Fibroblast of mammary gland (primary cell): Measurements from ENCODE around the gene LGALS13.

Experiments used
- DNase-seq: peaks from one replicate; pipeline ENCODE4 v3.0.0-alpha.2; 2010; ENCODE audit warnings: low read depth
- H3K4me3 ChIP-seq: 2 replicates; pipeline ENCODE4 v1.5.1; 2011; ENCODE audit warnings: low read depth, mild to moderate bottlenecking, low read length, moderate library complexity; ENCODE audit not compliant: control insufficient read depth
- TF ChIP-seq, protein P1 (sequence below): conservative IDR thresholded peaks from 2 replicates; pipeline ENCODE4 v1.5.1; 2011; ENCODE audit warnings: low read depth, low read length, inconsistent platforms; ENCODE audit not compliant: control insufficient read depth, insufficient read depth

Gene LGALS13

DNA sequence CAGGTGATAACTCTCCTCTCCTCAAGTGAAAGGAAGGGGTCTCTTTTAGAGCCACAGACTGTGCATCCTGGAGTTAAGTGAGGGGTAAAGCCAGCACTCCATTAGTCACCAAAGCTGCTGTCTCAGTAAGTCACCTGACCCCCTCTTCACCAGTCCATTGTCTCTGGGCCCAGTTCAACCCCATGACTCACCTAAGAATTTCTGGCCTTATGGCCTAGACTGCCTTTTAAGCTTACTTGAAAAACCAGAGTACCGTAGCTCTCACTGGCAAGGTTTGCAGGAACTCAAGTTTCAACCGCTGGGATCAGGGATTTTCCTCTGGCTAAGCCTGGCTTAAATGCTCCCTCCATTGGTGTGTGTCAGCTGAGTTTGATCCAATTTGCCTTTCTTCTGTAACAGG is 38.9 kb upstream of the LGALS13 start:
- no peak overlapping the region for H3K4me3 ChIP-seq

DNA sequence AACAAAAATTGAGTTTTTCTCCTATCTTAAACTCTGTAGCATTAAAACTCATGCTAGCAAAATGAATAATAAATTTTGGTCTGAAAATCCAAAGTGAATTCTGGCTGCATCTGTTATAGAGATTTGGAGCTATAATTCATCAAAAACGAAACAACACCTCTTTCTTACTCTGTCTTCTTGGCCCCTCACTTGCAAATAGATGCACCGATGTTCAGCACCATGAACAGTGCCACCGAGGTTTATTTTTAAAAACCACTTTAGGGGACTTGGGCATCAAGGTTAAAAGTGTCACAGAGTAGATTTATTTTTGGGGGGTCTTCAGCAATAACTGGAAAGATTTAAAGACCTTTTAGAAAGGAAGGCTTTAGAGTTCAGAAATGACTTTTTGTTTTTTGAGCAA is 36.3 kb upstream of the LGALS13 start:
- TF ChIP-seq, protein P1, sequence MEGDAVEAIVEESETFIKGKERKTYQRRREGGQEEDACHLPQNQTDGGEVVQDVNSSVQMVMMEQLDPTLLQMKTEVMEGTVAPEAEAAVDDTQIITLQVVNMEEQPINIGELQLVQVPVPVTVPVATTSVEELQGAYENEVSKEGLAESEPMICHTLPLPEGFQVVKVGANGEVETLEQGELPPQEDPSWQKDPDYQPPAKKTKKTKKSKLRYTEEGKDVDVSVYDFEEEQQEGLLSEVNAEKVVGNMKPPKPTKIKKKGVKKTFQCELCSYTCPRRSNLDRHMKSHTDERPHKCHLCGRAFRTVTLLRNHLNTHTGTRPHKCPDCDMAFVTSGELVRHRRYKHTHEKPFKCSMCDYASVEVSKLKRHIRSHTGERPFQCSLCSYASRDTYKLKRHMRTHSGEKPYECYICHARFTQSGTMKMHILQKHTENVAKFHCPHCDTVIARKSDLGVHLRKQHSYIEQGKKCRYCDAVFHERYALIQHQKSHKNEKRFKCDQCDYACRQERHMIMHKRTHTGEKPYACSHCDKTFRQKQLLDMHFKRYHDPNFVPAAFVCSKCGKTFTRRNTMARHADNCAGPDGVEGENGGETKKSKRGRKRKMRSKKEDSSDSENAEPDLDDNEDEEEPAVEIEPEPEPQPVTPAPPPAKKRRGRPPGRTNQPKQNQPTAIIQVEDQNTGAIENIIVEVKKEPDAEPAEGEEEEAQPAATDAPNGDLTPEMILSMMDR: no peak
- H3K4me3 ChIP-seq: no peak overlapping the region
- DNase-seq: no peak

More for the DNA sequence above, 38.9 kb upstream of the LGALS13 start:
- TF ChIP-seq, protein P1: no peak
- peak; percentile 62 for DNase-seq

DNA sequence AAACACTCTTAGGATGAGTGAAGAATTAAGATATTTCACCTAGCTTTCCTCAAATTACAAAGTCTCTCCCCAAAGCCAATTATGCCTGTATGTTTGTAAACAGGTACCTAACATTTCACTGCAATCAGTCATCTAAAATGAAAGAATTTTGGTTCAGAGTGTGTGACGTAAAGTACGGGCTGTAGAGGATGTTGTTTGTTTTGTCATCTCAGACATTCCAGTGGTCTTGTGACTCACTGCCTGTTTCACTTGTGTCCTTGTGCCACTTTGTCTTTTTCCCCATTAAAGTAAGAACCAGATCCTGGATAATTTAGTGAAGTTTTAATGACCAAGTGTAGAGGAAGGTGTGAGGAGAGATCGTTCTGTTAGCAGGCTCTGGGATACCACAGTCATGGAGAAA is 33.7 kb upstream of the LGALS13 start:
- no peak overlapping the region for H3K4me3 ChIP-seq
- TF ChIP-seq, protein P1: no peak
- peak; percentile 3 for DNase-seq

DNA sequence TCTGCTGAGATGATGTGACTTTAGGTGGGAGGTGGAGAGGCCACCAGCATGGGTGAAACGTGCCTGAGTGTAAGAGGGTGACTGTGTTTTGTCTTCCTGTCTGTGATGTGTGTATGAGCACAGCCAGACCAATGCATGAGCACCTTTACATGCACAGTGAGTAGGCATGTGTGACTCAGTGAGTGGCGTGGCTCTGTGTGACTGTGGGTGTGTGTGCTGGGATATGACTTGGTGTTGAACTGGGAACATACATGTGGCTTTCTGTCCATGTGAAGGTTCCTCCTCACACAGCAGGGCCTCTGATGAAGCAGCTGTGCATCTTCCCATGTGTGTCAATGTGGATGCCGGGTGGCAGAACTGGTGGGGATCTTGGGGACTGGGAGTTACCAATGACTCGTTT is 19.9 kb upstream of the LGALS13 start:
- TF ChIP-seq, protein P1: no peak
- no peak overlapping the region for H3K4me3 ChIP-seq
- DNase-seq: no peak

DNA sequence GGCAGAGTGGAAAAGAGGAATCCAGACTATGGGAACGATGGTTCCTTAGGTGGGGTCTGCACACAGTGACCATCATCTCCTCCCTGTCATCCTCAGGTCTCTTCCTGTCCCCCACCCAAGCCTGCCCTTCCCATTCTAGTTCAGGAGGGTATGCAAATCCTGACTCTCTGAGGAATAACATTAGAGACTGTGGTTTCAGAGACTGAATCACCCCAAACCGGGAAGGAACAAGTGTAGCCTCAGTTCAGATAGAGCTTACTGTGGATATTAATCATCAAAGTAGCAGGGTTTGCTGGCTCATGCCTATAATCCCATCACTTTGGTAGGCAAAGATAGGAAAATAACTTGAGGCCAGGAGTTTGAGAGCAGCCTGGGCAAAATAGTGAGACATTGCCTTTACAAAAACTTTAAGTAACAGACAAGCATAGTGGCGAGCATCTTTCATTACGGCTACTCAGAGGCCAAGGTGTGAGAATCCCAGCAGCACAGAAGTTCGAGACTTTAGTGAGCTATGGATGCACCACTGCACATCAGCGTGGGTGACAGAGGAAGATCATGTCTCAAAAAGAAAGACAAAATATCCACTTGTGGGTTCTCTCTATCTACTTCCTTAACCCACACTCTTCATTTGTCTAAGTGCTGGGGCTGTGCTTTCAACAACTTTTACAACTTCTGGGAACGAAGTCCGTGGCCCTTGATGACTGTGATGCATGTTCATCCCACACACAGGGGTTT is 19.3 kb upstream of the LGALS13 start:
- TF ChIP-seq, protein P1: no peak
- DNase-seq: no peak
- H3K4me3 ChIP-seq: no peak overlapping the region

DNA sequence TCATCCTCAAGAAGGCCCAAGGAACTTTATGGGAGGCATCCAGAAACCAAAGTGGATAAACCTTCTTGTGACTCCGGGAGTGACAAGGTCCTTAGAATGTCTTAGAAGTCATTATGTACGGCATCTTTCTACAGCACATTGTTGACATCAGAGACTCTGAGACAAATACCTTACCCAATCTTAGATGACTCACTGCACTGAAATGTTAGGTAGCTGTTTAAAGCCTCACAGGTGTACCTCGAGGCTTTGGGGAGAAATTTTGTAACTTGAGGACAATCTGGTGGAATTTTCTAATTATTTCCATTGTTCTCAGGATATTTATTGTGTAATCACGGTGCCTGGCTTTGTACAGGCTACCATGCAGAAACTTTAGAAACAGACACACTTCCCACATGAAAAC is 14.8 kb upstream of the LGALS13 start:
- TF ChIP-seq, protein P1: no peak
- no peak overlapping the region for H3K4me3 ChIP-seq
- DNase-seq: no peak
